Measurements from ENCODE around the gene DLGAP1.

The DLGAP1 gene

DNA sequence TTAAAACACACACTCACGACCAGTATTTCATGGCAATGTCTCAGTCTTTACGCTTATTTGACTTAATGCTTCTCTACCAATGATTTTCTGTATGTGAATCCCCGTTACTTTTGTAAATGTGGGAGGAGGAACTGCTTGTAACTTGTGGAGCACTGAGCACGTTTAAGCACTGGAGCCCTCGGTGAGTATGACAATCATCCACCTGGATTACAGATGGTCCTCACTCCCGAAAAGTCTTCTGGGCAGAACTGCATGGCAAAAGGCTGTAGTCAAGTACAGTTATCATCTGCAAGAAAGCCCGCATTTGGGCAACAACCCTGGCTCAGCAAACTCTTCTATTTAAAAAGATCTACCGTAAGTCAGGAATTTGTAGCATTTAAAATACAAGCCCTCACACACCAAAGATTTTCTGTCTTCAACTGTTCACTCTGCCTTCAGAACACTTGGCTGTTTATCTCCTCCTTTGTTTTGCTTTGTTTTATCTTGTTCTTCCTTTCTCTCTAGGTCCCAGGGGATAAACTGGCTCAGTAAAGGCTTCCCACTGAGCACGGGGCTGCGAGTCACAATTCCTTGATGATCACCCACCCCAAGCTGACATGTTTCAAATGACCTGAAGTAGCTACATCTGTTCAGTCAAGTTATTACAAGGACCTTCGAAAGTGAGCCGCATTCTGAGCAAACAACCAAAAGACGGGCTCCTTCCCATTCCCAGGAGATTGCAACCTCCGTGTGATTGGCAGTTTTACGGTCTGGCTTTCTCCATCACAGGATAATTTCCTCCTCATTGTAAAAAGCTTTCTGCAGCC is 102.2 kb downstream of the DLGAP1 start:
- H3K4me1 ChIP-seq (ENCODE audit: control insufficient read depth in 2 of 2, insufficient read depth in 1 of 2, low read depth in 1 of 2, low read length in 2 of 2): peaks cover 2 to 8% of the 10 kb centered on the region in 2 donors
- no peak overlapping the region for H3K4ac ChIP-seq (ENCODE audit: low read length)
- peak; percentile 36 for DNase-seq (ENCODE audit: low spot score)
- no peak overlapping the region for H3K18ac ChIP-seq (ENCODE audit: low read length)
- no peak overlapping the region for H3K14ac ChIP-seq (ENCODE audit: low read length)
- no CpG with 5 or more reads among the region's 15 CpGs for WGBS, 2 donors (ENCODE audit: extremely low coverage in 2 of 2, insufficient read length in 2 of 2, insufficient replicate concordance in 1 of 2)
- H2BK15ac ChIP-seq (ENCODE audit: low read length): no peak overlapping the region
- H3K9ac ChIP-seq (ENCODE audit: low read depth, low read length, poor library complexity): no peak overlapping the region
- peak overlapping the region; percentile 34 for H3K4me2 ChIP-seq (ENCODE audit: insufficient read depth, low read length, poor library complexity, severe bottlenecking)
- no peaks in the 10 kb centered on the region for H3K36me3 ChIP-seq (replicated peaks in 1 of 2; ENCODE audit: control insufficient read depth in 2 of 2, insufficient read depth in 2 of 2, low read length in 2 of 2)
- no peak overlapping the region for H2AFZ ChIP-seq (ENCODE audit: low read length)
- peaks cover 0 to 9% (median 0%) of the 10 kb centered on the region in 3 experiments for H3K27me3 ChIP-seq (ENCODE audit: control insufficient read depth in 3 of 3, insufficient read depth in 3 of 3, low read depth in 1 of 3, low read length in 3 of 3)
- H3K4me3 ChIP-seq (ENCODE audit: low read length in 2 of 2): no peak overlapping the region
- H3K79me1 ChIP-seq (ENCODE audit: low read depth, low read length): no peaks in the 10 kb centered on the region
- H2BK12ac ChIP-seq (ENCODE audit: low read length): no peak overlapping the region
- H4K91ac ChIP-seq (ENCODE audit: low read depth, low read length, poor library complexity): no peak overlapping the region
- H3K23ac ChIP-seq (ENCODE audit: low read depth, low read length, poor library complexity): no peak overlapping the region
- no peak overlapping the region for H4K8ac ChIP-seq (ENCODE audit: low read depth, low read length)
- H3K9me3 ChIP-seq (replicated peaks in 1 of 2; ENCODE audit: control insufficient read depth in 2 of 2, insufficient read depth in 1 of 2, low read depth in 1 of 2, low read length in 2 of 2): no peaks in the 10 kb centered on the region
- no peak overlapping the region for H2BK5ac ChIP-seq (ENCODE audit: low read length)
- H3K27ac ChIP-seq (replicated peaks; ENCODE audit: low read length): no peak overlapping the region
- no peak overlapping the region for H2AK5ac ChIP-seq (ENCODE audit: low read depth, low read length)
- no peak overlapping the region for H2BK120ac ChIP-seq (ENCODE audit: low read depth, low read length)

DNA sequence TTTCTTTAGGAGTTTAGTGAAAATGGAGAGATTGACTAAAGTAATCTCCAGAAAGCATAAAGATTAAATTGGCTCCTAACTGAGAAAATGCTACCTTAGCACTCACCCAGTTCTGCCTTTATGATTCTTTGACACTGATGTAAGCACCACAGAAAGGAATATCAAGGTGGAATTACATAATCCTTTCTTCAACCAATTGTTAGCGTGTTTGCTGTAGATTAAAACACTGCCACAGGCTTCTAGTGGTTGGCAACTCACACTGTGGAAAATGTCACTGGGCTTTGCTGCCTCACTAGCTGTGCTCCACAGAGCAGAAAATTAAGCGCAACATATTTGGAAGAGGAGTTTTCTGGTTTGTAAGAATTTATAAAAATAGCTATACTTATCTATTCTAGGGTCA is 104.1 kb downstream of the DLGAP1 start:
- H4K91ac ChIP-seq (ENCODE audit: low read depth, low read length, poor library complexity): no peak overlapping the region
- no peak overlapping the region for H4K8ac ChIP-seq (ENCODE audit: low read depth, low read length)
- no peak overlapping the region for H3K27ac ChIP-seq (replicated peaks; ENCODE audit: low read length)
- H2AK5ac ChIP-seq (ENCODE audit: low read depth, low read length): no peak overlapping the region
- H2BK5ac ChIP-seq (ENCODE audit: low read length): no peak overlapping the region
- no peak overlapping the region for H3K23ac ChIP-seq (ENCODE audit: low read depth, low read length, poor library complexity)
- H3K9ac ChIP-seq (ENCODE audit: low read depth, low read length, poor library complexity): no peak overlapping the region
- H2BK120ac ChIP-seq (ENCODE audit: low read depth, low read length): no peak overlapping the region
- no peaks in the 10 kb centered on the region for H3K36me3 ChIP-seq (replicated peaks in 1 of 2; ENCODE audit: control insufficient read depth in 2 of 2, insufficient read depth in 2 of 2, low read length in 2 of 2)
- H3K79me1 ChIP-seq (ENCODE audit: low read depth, low read length): no peaks in the 10 kb centered on the region
- DNase-seq (ENCODE audit: low spot score): no peak
- H3K4me2 ChIP-seq (ENCODE audit: insufficient read depth, low read length, poor library complexity, severe bottlenecking): no peak overlapping the region
- H3K18ac ChIP-seq (ENCODE audit: low read length): no peak overlapping the region
- H3K14ac ChIP-seq (ENCODE audit: low read length): no peak overlapping the region
- H2BK12ac ChIP-seq (ENCODE audit: low read length): no peak overlapping the region
- no peak overlapping the region for H3K4me3 ChIP-seq (ENCODE audit: low read length in 2 of 2)
- no peak overlapping the region for H2AFZ ChIP-seq (ENCODE audit: low read length)
- no CpG with 5 or more reads among the region's 2 CpGs for WGBS, 2 donors (ENCODE audit: extremely low coverage in 2 of 2, insufficient read length in 2 of 2, insufficient replicate concordance in 1 of 2)
- H3K9me3 ChIP-seq (replicated peaks in 1 of 2; ENCODE audit: control insufficient read depth in 2 of 2, insufficient read depth in 1 of 2, low read depth in 1 of 2, low read length in 2 of 2): no peaks in the 10 kb centered on the region
- H3K27me3 ChIP-seq (ENCODE audit: control insufficient read depth in 3 of 3, insufficient read depth in 3 of 3, low read depth in 1 of 3, low read length in 3 of 3): peaks cover 0 to 9% (median 0%) of the 10 kb centered on the region in 3 experiments
- no peak overlapping the region for H3K4ac ChIP-seq (ENCODE audit: low read length)
- no peak overlapping the region for H2BK15ac ChIP-seq (ENCODE audit: low read length)
- peaks cover 2 to 7% of the 10 kb centered on the region in 2 donors for H3K4me1 ChIP-seq (ENCODE audit: control insufficient read depth in 2 of 2, insufficient read depth in 1 of 2, low read depth in 1 of 2, low read length in 2 of 2)

DNA sequence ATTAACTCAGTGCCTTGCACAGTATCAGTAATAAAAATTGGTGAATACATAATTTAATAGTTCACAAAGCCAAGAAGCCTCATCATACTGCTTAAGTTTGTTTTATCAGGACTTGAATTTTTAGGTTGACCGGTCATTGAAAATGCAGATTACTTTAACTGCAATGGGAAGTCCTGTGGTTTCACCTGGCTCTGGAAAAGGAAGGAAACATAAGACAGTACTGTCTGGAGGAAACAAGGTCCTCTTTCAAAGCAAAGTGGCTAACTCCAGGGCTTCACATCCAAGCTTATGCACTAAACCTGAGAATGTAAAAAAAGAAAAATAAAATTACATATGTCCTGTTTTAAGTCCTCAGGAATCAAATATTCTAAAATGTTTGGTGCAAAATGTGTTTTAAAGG is 119.7 kb downstream of the DLGAP1 start:
- no peak overlapping the region for H3K9ac ChIP-seq (ENCODE audit: low read depth, low read length, poor library complexity)
- H4K8ac ChIP-seq (ENCODE audit: low read depth, low read length): no peak overlapping the region
- H3K27ac ChIP-seq (replicated peaks; ENCODE audit: low read length): no peak overlapping the region
- H2AK5ac ChIP-seq (ENCODE audit: low read depth, low read length): no peak overlapping the region
- H3K79me1 ChIP-seq (ENCODE audit: low read depth, low read length): no peaks in the 10 kb centered on the region
- no peak overlapping the region for H2BK5ac ChIP-seq (ENCODE audit: low read length)
- H3K4ac ChIP-seq (ENCODE audit: low read length): no peak overlapping the region
- H3K23ac ChIP-seq (ENCODE audit: low read depth, low read length, poor library complexity): no peak overlapping the region
- H3K27me3 ChIP-seq (ENCODE audit: control insufficient read depth in 3 of 3, insufficient read depth in 3 of 3, low read depth in 1 of 3, low read length in 3 of 3): no peaks in the 10 kb centered on the region
- DNase-seq (ENCODE audit: low spot score): no peak
- no peaks in the 10 kb centered on the region for H3K4me1 ChIP-seq (ENCODE audit: control insufficient read depth in 2 of 2, insufficient read depth in 1 of 2, low read depth in 1 of 2, low read length in 2 of 2)
- no CpG with 5 or more reads among the region's 1 CpG for WGBS, 2 donors (ENCODE audit: extremely low coverage in 2 of 2, insufficient read length in 2 of 2, insufficient replicate concordance in 1 of 2)
- H2BK12ac ChIP-seq (ENCODE audit: low read length): no peak overlapping the region
- no peaks in the 10 kb centered on the region for H3K36me3 ChIP-seq (replicated peaks in 1 of 2; ENCODE audit: control insufficient read depth in 2 of 2, insufficient read depth in 2 of 2, low read length in 2 of 2)
- H3K14ac ChIP-seq (ENCODE audit: low read length): no peak overlapping the region
- H2BK120ac ChIP-seq (ENCODE audit: low read depth, low read length): no peak overlapping the region
- H2BK15ac ChIP-seq (ENCODE audit: low read length): no peak overlapping the region
- no peak overlapping the region for H3K18ac ChIP-seq (ENCODE audit: low read length)
- H3K9me3 ChIP-seq (replicated peaks in 1 of 2; ENCODE audit: control insufficient read depth in 2 of 2, insufficient read depth in 1 of 2, low read depth in 1 of 2, low read length in 2 of 2): no peaks in the 10 kb centered on the region
- H2AFZ ChIP-seq (ENCODE audit: low read length): no peak overlapping the region
- H4K91ac ChIP-seq (ENCODE audit: low read depth, low read length, poor library complexity): no peak overlapping the region
- no peak overlapping the region for H3K4me3 ChIP-seq (ENCODE audit: low read length in 2 of 2)
- H3K4me2 ChIP-seq (ENCODE audit: insufficient read depth, low read length, poor library complexity, severe bottlenecking): no peak overlapping the region

DNA sequence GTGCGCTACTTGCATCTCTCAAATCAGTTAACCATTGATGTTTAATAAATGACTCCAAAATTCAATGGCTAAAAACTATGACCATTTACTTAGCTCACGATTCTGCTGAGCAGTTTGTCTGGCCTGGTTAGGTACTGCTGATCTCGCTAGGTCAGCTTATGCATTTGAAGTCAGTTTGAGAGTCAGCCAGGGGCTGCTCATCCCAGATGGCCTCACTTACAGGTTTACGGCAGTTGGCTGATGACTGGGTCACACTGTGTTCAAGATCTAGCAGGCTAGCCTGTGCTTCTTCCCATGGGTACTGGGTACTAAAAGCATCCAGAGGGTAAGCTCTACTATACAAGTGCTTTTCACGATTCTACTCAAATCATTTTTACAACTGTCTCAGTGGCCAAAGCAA is 122.1 kb downstream of the DLGAP1 start:
- no peak overlapping the region for H2BK15ac ChIP-seq (ENCODE audit: low read length)
- no peak overlapping the region for H3K14ac ChIP-seq (ENCODE audit: low read length)
- H3K36me3 ChIP-seq (replicated peaks in 1 of 2; ENCODE audit: control insufficient read depth in 2 of 2, insufficient read depth in 2 of 2, low read length in 2 of 2): no peaks in the 10 kb centered on the region
- no peak overlapping the region for H2AK5ac ChIP-seq (ENCODE audit: low read depth, low read length)
- H2AFZ ChIP-seq (ENCODE audit: low read length): no peak overlapping the region
- H2BK12ac ChIP-seq (ENCODE audit: low read length): no peak overlapping the region
- no peak overlapping the region for H4K8ac ChIP-seq (ENCODE audit: low read depth, low read length)
- H3K4me1 ChIP-seq (ENCODE audit: control insufficient read depth in 2 of 2, insufficient read depth in 1 of 2, low read depth in 1 of 2, low read length in 2 of 2): no peaks in the 10 kb centered on the region
- no peaks in the 10 kb centered on the region for H3K27me3 ChIP-seq (ENCODE audit: control insufficient read depth in 3 of 3, insufficient read depth in 3 of 3, low read depth in 1 of 3, low read length in 3 of 3)
- H2BK120ac ChIP-seq (ENCODE audit: low read depth, low read length): no peak overlapping the region
- no peak overlapping the region for H3K4ac ChIP-seq (ENCODE audit: low read length)
- H3K27ac ChIP-seq (replicated peaks; ENCODE audit: low read length): no peak overlapping the region
- H3K9me3 ChIP-seq (replicated peaks in 1 of 2; ENCODE audit: control insufficient read depth in 2 of 2, insufficient read depth in 1 of 2, low read depth in 1 of 2, low read length in 2 of 2): no peaks in the 10 kb centered on the region
- DNase-seq (ENCODE audit: low spot score): no peak
- H2BK5ac ChIP-seq (ENCODE audit: low read length): no peak overlapping the region
- no peaks in the 10 kb centered on the region for H3K79me1 ChIP-seq (ENCODE audit: low read depth, low read length)
- no peak overlapping the region for H4K91ac ChIP-seq (ENCODE audit: low read depth, low read length, poor library complexity)
- H3K9ac ChIP-seq (ENCODE audit: low read depth, low read length, poor library complexity): no peak overlapping the region
- WGBS, 2 donors (ENCODE audit: extremely low coverage in 2 of 2, insufficient read length in 2 of 2, insufficient replicate concordance in 1 of 2): no CpG with 5 or more reads among the region's 5 CpGs
- no peak overlapping the region for H3K4me2 ChIP-seq (ENCODE audit: insufficient read depth, low read length, poor library complexity, severe bottlenecking)
- no peak overlapping the region for H3K18ac ChIP-seq (ENCODE audit: low read length)
- H3K23ac ChIP-seq (ENCODE audit: low read depth, low read length, poor library complexity): no peak overlapping the region
- no peak overlapping the region for H3K4me3 ChIP-seq (ENCODE audit: low read length in 2 of 2)

Data from neuronal stem cell (in vitro differentiated cells).